ENCODE data around the gene SHROOM2. TPM values are rescaled to one million over a fixed set of nuclear protein-coding genes. Genes with fewer than 3 reads are reported as not detected.

The SHROOM2 gene
- total and polyA plus RNA-seq, 9 of the 15 experiments (the other 6 are each of a cell fraction or from before 2014, with no cell fraction given) = not detected

DNA sequence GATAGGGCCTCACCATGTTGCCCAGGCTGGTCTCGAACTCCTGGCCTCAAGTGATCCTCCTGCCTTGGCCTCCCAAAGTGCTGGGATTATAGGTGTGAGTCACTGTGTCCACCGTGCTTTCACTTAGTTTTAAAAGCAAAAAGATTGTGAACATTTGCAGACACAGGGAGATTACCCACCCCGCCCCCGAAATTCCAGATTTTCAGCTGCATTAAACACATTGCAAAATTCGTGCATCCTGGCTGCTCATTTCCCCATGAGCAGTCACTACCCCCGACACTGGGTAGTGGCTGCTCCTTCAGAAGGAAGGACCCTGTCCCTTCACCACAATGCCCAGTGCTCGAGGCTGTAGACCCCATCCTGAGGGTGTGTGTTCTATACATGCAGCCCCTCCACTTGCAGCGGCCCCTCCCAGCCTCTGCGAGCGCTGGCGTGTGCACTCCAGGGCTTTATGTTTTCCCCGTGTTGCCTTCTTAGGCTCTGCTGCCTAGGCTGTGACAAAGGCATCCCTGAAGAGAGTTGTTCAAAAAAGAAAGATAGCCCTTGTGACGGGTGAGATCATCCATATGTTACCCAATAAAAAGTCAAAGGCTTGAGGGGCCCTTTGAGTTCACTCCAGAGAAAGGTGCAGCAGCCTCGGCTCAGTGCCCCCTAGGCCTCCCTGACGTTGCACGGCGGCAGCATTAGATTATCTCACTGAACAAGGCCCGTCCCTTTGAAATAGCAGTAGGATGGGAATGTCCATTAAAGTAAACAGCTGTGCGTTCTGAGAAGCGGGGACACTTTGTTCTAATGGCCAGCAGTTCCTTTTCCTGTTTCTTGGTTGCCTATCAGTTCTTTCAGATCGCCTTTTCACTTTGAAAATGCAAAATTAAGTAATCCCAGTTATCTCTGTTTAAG, 71.6 kb downstream of the SHROOM2 start:
- Histone ChIP-seq H3K36me3 (ENCODE audit: control insufficient read depth, insufficient read depth, low read length) (no peaks in the 10 kb centered on the region), H3K4me3 (no peak overlapping the region), H3K27ac (ENCODE audit: extremely low read depth, low read depth, low read length) (no peak overlapping the region), H3K4me2 (ENCODE audit: insufficient read depth, low read length) (no peak overlapping the region), H3K9ac (ENCODE audit: insufficient read depth in 1 of 2, low read depth in 2 of 2, low read length in 2 of 2) (no peak overlapping the region), H3K79me2 (ENCODE audit: control insufficient read depth, insufficient read depth, low read length) (no peaks in the 10 kb centered on the region), H3K9me3 (replicated peaks; ENCODE audit: control insufficient read depth, insufficient read depth, low read depth, low read length) (no peaks in the 10 kb centered on the region), H3K9me1 (ENCODE audit: control insufficient read depth, insufficient read depth, low read length) (no peaks in the 10 kb centered on the region), H3K4me1 (replicated peaks in 1 of 2; ENCODE audit: control insufficient read depth in 2 of 2, insufficient read depth in 2 of 2, low read length in 2 of 2) (no peaks in the 10 kb centered on the region), H4K20me1 (replicated peaks; ENCODE audit: control insufficient read depth, insufficient read depth, low read length) (no peaks in the 10 kb centered on the region; the same call in 1 of the 2 replicates), H2AFZ (ENCODE audit: low read depth, low read length) (no peak overlapping the region), H3K27me3 (ENCODE audit: control insufficient read depth in 2 of 2, insufficient read depth in 2 of 2, low read length in 2 of 2) (peaks cover 5 to 24% of the 10 kb centered on the region in 2 experiments; a peak in 3 of 5 replicates)
- in situ Hi-C loops (cut with MboI) = no loop called here
- DNase-seq (ENCODE audit: extremely low read depth in 1 of 4, low spot score in 3 of 4) (no peak), ATAC-seq (no peak), FAIRE-seq (no peak)
- BruUV-seq (replicated peaks) = no TSS peak
- ChIA-PET CTCF (ENCODE audit: low intra/inter-chr PET ratio) (no interaction called here), POLR2A (no interaction called here)
- TF ChIP-seq ZNF561 (CRISPR knock-in tag; conservative IDR thresholded peaks at IDR 0.05) (no peak), SNIP1 (IDR thresholded peaks at IDR 0.05; ENCODE audit: low read depth) (no peak), IRF2 (CRISPR knock-in tag; IDR thresholded peaks at IDR 0.05) (no peak), TBP (optimal IDR thresholded peaks at IDR 0.05; ENCODE audit: low read depth, low read length) (no peak), NCOR1 (IDR thresholded peaks at IDR 0.05) (no peak), GABPA (tag; conservative IDR thresholded peaks at IDR 0.05; ENCODE audit: low read depth) (no peak), ZNF57 (CRISPR knock-in tag; IDR thresholded peaks at IDR 0.05) (no peak), MED1 (CRISPR knock-in tag; IDR thresholded peaks at IDR 0.05; ENCODE audit: borderline replicate concordance) (no peak), ZNF121 (CRISPR knock-in tag; conservative IDR thresholded peaks at IDR 0.05) (no peak), AFF4 (CRISPR knock-in tag; IDR thresholded peaks at IDR 0.05) (no peak), ILK (tag; IDR thresholded peaks at IDR 0.05; ENCODE audit: borderline replicate concordance, low read depth) (no peak), POLR2H (tag; IDR thresholded peaks at IDR 0.05; ENCODE audit: low read depth) (no peak), ZNF311 (CRISPR knock-in tag; IDR thresholded peaks at IDR 0.05) (no peak), MBD1 (CRISPR knock-in tag; IDR thresholded peaks at IDR 0.05) (no peak), HDAC1 (IDR thresholded peaks at IDR 0.05) (no peak), ZNF75A (CRISPR knock-in tag; IDR thresholded peaks at IDR 0.05) (no peak), NR2C1 (IDR thresholded peaks at IDR 0.05) (no peak), NR2C1 (tag; IDR thresholded peaks at IDR 0.05) (no peak), TCF7 (IDR thresholded peaks at IDR 0.05; ENCODE audit: borderline replicate concordance) (no peak)
- intact Hi-C loops (cut with micrococcal nuclease) = no loop called here
- WGBS (ENCODE audit: insufficient coverage, low coverage, missing lambda C conversion rate) = under 1% methylated on average over 15 of the region's 21 CpGs
